Measurements from ENCODE around the gene RUSC2.

- TF ChIP-seq ZNF776 (tag by site-specific recombination; IDR thresholded peaks at IDR 0.05; ENCODE audit: borderline replicate concordance): no peak
- TF ChIP-seq CTCF (tag by site-specific recombination; IDR thresholded peaks at IDR 0.05): no peak
- TF ChIP-seq REST (tag by site-specific recombination; IDR thresholded peaks at IDR 0.05): no peak
- no peak for TF ChIP-seq ZFP3 (tag by site-specific recombination; IDR thresholded peaks at IDR 0.05; ENCODE audit: low read depth)
- no peak for TF ChIP-seq ZBTB11 (tag by site-specific recombination; conservative IDR thresholded peaks at IDR 0.05; ENCODE audit: low read depth)
- TF ChIP-seq HIC1 (tag by site-specific recombination; IDR thresholded peaks at IDR 0.05): no peak
- no peak for TF ChIP-seq ZBTB21 (tag by site-specific recombination; IDR thresholded peaks at IDR 0.05)
- no peak for TF ChIP-seq ZNF324 (tag by site-specific recombination; IDR thresholded peaks at IDR 0.05)
- no peak for TF ChIP-seq PATZ1 (tag by site-specific recombination; IDR thresholded peaks at IDR 0.05)
- TF ChIP-seq TCF7L2 (IDR thresholded peaks at IDR 0.05; ENCODE audit: borderline replicate concordance, low read depth, low read length): no peak
- TF ChIP-seq REPIN1 (tag by site-specific recombination; IDR thresholded peaks at IDR 0.05; ENCODE audit: low read depth): no peak
- no peak for TF ChIP-seq GLIS2 (tag by site-specific recombination; IDR thresholded peaks at IDR 0.05)
These were observed 20.5 kb downstream of the RUSC2 start for GRCh38 chr9:35510383-35510753.
